SU-DHL-6 (cell line): ENCODE results near the gene TICRR.

Experiments
- EZH2phosphoT487 ChIP-seq: fragments of 200-600 bp; sonication (generic), shearing (Covaris generic); conservative IDR thresholded peaks from 2 replicates; pipeline ENCODE4 v1.6.1; 2018; ENCODE audit warnings: mild to moderate bottlenecking, antibody characterized with exemption, low read length, moderate library complexity, mixed read lengths
- TF ChIP-seq, protein P1 (sequence below): fragments of 200-600 bp; sonication (generic); IDR thresholded peaks from one replicate; pipeline ENCODE4 v1.5.1; 2017; ENCODE audit warnings: antibody characterized with exemption, mild to moderate bottlenecking, low read length, moderate library complexity; ENCODE audit not compliant: insufficient read depth, poor library complexity, severe bottlenecking

DNA sequence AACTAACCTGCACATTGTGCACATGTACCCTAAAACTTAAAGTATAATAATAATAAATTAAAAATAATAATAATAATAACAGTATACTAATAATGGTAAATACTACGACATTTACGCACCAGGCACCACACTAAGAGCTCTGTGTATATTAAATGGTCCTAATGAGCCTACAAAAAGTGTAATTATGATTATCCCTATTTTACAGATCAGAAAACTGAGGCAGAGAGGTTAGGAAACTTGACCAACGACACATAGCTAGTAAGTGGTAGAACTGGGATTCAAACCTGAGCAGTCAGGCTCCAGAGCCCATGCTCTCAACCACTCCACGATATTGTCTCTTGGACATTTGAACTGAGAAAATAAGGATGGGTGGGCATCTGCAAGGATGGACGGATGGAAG lies 65.0 kb downstream of the TICRR start:
- TF ChIP-seq, protein P1, sequence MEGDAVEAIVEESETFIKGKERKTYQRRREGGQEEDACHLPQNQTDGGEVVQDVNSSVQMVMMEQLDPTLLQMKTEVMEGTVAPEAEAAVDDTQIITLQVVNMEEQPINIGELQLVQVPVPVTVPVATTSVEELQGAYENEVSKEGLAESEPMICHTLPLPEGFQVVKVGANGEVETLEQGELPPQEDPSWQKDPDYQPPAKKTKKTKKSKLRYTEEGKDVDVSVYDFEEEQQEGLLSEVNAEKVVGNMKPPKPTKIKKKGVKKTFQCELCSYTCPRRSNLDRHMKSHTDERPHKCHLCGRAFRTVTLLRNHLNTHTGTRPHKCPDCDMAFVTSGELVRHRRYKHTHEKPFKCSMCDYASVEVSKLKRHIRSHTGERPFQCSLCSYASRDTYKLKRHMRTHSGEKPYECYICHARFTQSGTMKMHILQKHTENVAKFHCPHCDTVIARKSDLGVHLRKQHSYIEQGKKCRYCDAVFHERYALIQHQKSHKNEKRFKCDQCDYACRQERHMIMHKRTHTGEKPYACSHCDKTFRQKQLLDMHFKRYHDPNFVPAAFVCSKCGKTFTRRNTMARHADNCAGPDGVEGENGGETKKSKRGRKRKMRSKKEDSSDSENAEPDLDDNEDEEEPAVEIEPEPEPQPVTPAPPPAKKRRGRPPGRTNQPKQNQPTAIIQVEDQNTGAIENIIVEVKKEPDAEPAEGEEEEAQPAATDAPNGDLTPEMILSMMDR = no peak
- no peak for TF ChIP-seq EZH2phosphoT487
